Neural cell (in vitro differentiated cells): Measurements from ENCODE around the gene ADAMTS14. TPM values are rescaled to one million over a fixed set of nuclear protein-coding genes. Genes with fewer than 3 reads are reported as not detected.

Experiments used
- H2AFZ ChIP-seq: fragments of 200-600, 300-800 bp; sonication (generic), shearing (Covaris generic); 2 replicates; pipeline ENCODE4 v1.6.0; 2014; ENCODE audit warnings: low read depth, mild to moderate bottlenecking, antibody characterized with exemption, low read length, moderate library complexity
- H3F3A ChIP-seq: fragments of 200-600 bp; shearing (Covaris generic); 2 replicates; pipeline ENCODE4 v1.6.1; 2016; ENCODE audit warnings: mild to moderate bottlenecking, moderate library complexity, mixed read lengths, antibody characterized with exemption, low read length; ENCODE audit not compliant: insufficient read depth, poor library complexity, severe bottlenecking
- H3K27ac ChIP-seq: fragments of 200-600, 300-800 bp; sonication (generic), shearing (Covaris generic); 2 replicates; pipeline ENCODE4 v1.5.1; 2014; ENCODE audit warnings: mild to moderate bottlenecking, low read length, moderate library complexity
- H3K27me3 ChIP-seq: fragments of 300-800, 200-600 bp; sonication (generic), shearing (Covaris generic); 2 replicates; pipeline ENCODE4 v1.6.0; 2014; ENCODE audit warnings: mild to moderate bottlenecking, low read depth, low read length, moderate library complexity; ENCODE audit not compliant: insufficient read depth
- H3K36me3 ChIP-seq: fragments of 300-800, 200-600 bp; sonication (generic), shearing (Covaris generic); 2 replicates; pipeline ENCODE4 v1.5.1; 2014; ENCODE audit warnings: mild to moderate bottlenecking, antibody characterized with exemption, low read length, moderate library complexity; ENCODE audit not compliant: insufficient read depth
- H3K4me2 ChIP-seq: fragments of 300-800, 200-600 bp; sonication (generic), shearing (Covaris generic); 2 replicates; pipeline ENCODE4 v1.6.0; 2014; ENCODE audit warnings: mild to moderate bottlenecking, low read length
- H3K4me3 ChIP-seq: fragments of 300-800, 200-600 bp; sonication (generic), shearing (Covaris generic); 2 replicates; pipeline ENCODE4 v1.5.1; 2014; ENCODE audit warnings: mild to moderate bottlenecking, low read length, moderate library complexity
- H3K79me2 ChIP-seq: fragments of 200-600 bp; shearing (Covaris generic); replicated peaks from 2 replicates; pipeline ENCODE4 v1.6.0; 2014; ENCODE audit warnings: mild to moderate bottlenecking, low read length, moderate library complexity; ENCODE audit not compliant: insufficient read depth
- H3K9ac ChIP-seq: fragments of 300-800, 200-600 bp; sonication (generic), shearing (Covaris generic); 2 replicates; pipeline ENCODE4 v1.6.1; 2016; ENCODE audit warnings: mild to moderate bottlenecking, low read length, mixed read lengths
- H3K9me2 ChIP-seq: fragments of 200-600 bp; shearing (Covaris generic); 2 replicates; pipeline ENCODE4 v1.6.1; 2016; ENCODE audit warnings: mild to moderate bottlenecking, low read length, mixed read lengths; ENCODE audit not compliant: insufficient read depth
- H3K9me3 ChIP-seq: fragments of 200-600, 300-800 bp; sonication (generic), shearing (Covaris generic); 2 replicates; pipeline ENCODE4 v1.6.1; 2016; ENCODE audit warnings: mild to moderate bottlenecking, mixed run types, low read length, moderate library complexity, mixed read lengths
- H4K20me1 ChIP-seq: fragments of 200-600 bp; shearing (Covaris generic); 2 replicates; pipeline ENCODE4 v1.6.1; 2016; ENCODE audit warnings: mild to moderate bottlenecking, mixed run types; ENCODE audit not compliant: insufficient read depth
- CTCF ChIP-seq: fragments of 450-650 bp; IDR thresholded peaks from 2 replicates; pipeline ENCODE4 v1.5.1; 2014; ENCODE audit warnings: antibody characterized with exemption, mild to moderate bottlenecking, moderate library complexity; ENCODE audit not compliant: poor library complexity, severe bottlenecking
- EP300 ChIP-seq: fragments of 450-650 bp; conservative IDR thresholded peaks from 2 replicates; pipeline ENCODE4 v1.6.1; 2014; ENCODE audit warnings: antibody characterized with exemption, mild to moderate bottlenecking, moderate library complexity; ENCODE audit not compliant: poor library complexity, severe bottlenecking
- EZH2 ChIP-seq: fragments of 200-600, 300-800 bp; shearing (Covaris generic), sonication (generic); IDR thresholded peaks from 2 replicates; pipeline ENCODE4 v1.6.1; 2014; ENCODE audit warnings: antibody characterized with exemption, low read length, borderline replicate concordance, mild to moderate bottlenecking; ENCODE audit not compliant: insufficient read depth, poor library complexity, severe bottlenecking
- MXI1 ChIP-seq: fragments of 450-650 bp; conservative IDR thresholded peaks from 2 replicates; pipeline ENCODE4 v1.6.1; 2014; ENCODE audit warnings: antibody characterized with exemption, mild to moderate bottlenecking; ENCODE audit not compliant: poor library complexity, severe bottlenecking
- POLR2AphosphoS5 ChIP-seq: IDR thresholded peaks from 2 replicates; pipeline ENCODE4 v1.6.1; 2012
- RAD21 ChIP-seq: fragments of 450-650 bp; conservative IDR thresholded peaks from 2 replicates; pipeline ENCODE4 v1.6.1; 2014; ENCODE audit warnings: antibody characterized with exemption, mild to moderate bottlenecking, moderate library complexity
- REST ChIP-seq: IDR thresholded peaks from 2 replicates; pipeline ENCODE4 v1.6.1; 2012; ENCODE audit warnings: borderline replicate concordance
- SMC3 ChIP-seq: fragments of 450-650 bp; conservative IDR thresholded peaks from 2 replicates; pipeline ENCODE4 v1.6.1; 2014; ENCODE audit warnings: antibody characterized with exemption, mild to moderate bottlenecking, moderate library complexity; ENCODE audit not compliant: poor library complexity
- TAF1 ChIP-seq: IDR thresholded peaks from 2 replicates; pipeline ENCODE4 v1.6.1; 2012; ENCODE audit warnings: low read depth
- polyA plus RNA-seq: library from polyadenylated mRNA; depleted of rRNA; stranded (reverse); fragments of >200 nt; gene quantifications from 2 replicates; pipeline ENCODE4 v1.2.3, GENCODE V29; 2014

The ADAMTS14 gene
- polyA plus RNA-seq, 1 donor from 2014 or later: 0.04 TPM

GRCh38 chr10:70805619-70806215 is 133.4 kb downstream of the ADAMTS14 start:
- TF ChIP-seq EP300 (no peak), CTCF (no peak), TAF1 (no peak), REST (no peak)
- Histone ChIP-seq H3K27ac (no peak overlapping the region), H3K9me3 (no peaks in the 10 kb centered on the region), H3K36me3 (no peaks in the 10 kb centered on the region), H3K9me2 (no peaks in the 10 kb centered on the region), H2AFZ (no peak overlapping the region), H4K20me1 (no peaks in the 10 kb centered on the region), H3K27me3 (no peaks in the 10 kb centered on the region), H3K9ac (no peak overlapping the region), H3K79me2 (no peaks in the 10 kb centered on the region), H3K4me2 (no peak overlapping the region), H3F3A (no peaks in the 10 kb centered on the region), H3K4me3 (no peak overlapping the region)

- H2AFZ ChIP-seq: no peak overlapping the region
- H3K27ac ChIP-seq: no peak overlapping the region
- H3K4me3 ChIP-seq: no peak overlapping the region
- TF ChIP-seq CTCF: no peak
- TF ChIP-seq EP300: no peak
- no peak for TF ChIP-seq REST
- TF ChIP-seq POLR2AphosphoS5: no peak
- no peak for TF ChIP-seq SMC3
- TF ChIP-seq RAD21: no peak
- no peak for TF ChIP-seq TAF1
- TF ChIP-seq EZH2: no peak
- TF ChIP-seq MXI1: no peak
- no peaks in the 10 kb centered on the region for H3K9me2 ChIP-seq
- no peaks in the 10 kb centered on the region for H3K27me3 ChIP-seq
- no peak overlapping the region for H3K4me2 ChIP-seq
- no peaks in the 10 kb centered on the region for H3K79me2 ChIP-seq
- no peaks in the 10 kb centered on the region for H3K36me3 ChIP-seq
- H3F3A ChIP-seq: no peaks in the 10 kb centered on the region
- no peaks in the 10 kb centered on the region for H3K9me3 ChIP-seq
- H3K9ac ChIP-seq: no peak overlapping the region
- no peaks in the 10 kb centered on the region for H4K20me1 ChIP-seq
Observed at GRCh38 chr10:70806841-70807240, 134.5 kb downstream of the ADAMTS14 start.
